Stimulated activated CD8-positive, alpha-beta memory T cell treated with anti-CD3 and anti-CD28 coated beads, Interleukin-7, amount 100 ng/mL, for 24 hours (primary cell): ENCODE data around the gene SLC25A39.
"Not testable (repeated sequence)": the region's sequence is repeated elsewhere in the genome, so short reads cannot be mapped to it uniquely, and the experiment has no call there.

Source experiments
- DNase-seq: peaks from one replicate; pipeline ENCODE4 v3.0.0-alpha.2; 2020; ENCODE audit warnings: low read depth

Gene SLC25A39, protein sequence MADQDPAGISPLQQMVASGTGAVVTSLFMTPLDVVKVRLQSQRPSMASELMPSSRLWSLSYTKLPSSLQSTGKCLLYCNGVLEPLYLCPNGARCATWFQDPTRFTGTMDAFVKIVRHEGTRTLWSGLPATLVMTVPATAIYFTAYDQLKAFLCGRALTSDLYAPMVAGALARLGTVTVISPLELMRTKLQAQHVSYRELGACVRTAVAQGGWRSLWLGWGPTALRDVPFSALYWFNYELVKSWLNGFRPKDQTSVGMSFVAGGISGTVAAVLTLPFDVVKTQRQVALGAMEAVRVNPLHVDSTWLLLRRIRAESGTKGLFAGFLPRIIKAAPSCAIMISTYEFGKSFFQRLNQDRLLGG

DNA sequence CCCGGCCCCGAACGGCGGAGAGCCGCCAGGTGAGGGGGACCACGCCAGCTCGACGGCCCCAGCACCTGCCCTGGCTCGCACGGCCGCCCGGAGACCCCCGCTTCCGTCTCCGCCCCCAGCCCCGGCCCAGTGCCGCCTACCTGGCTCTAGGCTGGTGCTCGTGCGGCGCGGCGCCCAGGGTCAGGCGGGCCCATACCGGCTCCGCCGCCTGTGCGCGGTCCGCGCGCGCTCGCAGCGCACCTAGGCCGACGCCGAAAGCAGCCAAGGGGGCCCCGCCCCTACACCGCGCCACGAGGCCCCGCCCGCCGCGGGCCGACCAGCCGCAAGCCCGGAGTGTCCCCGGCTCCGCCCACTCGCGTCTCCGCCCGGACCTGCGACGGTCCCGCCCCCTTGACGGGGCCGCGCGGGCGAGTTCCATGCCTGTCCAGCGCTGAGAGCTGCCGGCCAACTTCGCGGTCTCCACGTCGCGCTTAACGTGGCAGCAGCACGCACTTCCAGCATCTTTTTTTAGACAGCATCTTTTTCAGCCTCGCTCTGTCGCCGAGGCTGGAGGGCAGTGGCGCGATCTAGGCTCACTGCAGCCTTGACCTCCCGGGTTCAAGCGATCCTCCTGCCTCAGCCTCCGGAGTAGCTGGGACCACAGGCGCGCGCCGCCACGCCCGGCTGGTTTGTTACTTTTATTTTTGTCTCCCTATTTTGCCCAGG, at the start of gene SLC25A39:
TSS of gene SLC25A39 (minus strand) at position 253 of the 705 bp plus-strand sequence. CDS start 1,261 bp downstream, outside the sequence.
- peak; percentile 84 for DNase-seq

DNA sequence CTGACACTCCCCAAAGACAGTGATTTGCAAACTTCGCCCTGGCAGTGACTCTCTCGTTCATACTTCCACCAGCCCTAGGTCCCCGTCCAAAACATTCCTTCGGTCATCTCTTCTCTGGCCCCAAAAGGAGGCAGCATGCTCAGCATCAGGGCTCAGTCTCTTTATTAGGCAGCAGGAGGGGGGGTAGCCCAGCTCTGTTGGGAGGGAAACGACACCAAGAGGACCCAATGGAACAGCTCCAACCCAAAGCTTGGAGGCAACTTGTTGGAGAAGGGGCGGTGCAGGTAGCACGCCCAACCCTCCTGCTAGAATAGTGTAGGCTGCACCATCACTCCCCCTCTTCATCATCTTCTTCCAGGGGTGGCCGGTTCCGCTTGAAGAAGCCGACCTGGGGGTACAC, 47.4 kb upstream of the SLC25A39 start:
- DNase-seq = no peak

GRCh38 chr17:44369414-44370023, 44.9 kb upstream of the SLC25A39 start:
- not testable (repeated sequence) for DNase-seq

DNA sequence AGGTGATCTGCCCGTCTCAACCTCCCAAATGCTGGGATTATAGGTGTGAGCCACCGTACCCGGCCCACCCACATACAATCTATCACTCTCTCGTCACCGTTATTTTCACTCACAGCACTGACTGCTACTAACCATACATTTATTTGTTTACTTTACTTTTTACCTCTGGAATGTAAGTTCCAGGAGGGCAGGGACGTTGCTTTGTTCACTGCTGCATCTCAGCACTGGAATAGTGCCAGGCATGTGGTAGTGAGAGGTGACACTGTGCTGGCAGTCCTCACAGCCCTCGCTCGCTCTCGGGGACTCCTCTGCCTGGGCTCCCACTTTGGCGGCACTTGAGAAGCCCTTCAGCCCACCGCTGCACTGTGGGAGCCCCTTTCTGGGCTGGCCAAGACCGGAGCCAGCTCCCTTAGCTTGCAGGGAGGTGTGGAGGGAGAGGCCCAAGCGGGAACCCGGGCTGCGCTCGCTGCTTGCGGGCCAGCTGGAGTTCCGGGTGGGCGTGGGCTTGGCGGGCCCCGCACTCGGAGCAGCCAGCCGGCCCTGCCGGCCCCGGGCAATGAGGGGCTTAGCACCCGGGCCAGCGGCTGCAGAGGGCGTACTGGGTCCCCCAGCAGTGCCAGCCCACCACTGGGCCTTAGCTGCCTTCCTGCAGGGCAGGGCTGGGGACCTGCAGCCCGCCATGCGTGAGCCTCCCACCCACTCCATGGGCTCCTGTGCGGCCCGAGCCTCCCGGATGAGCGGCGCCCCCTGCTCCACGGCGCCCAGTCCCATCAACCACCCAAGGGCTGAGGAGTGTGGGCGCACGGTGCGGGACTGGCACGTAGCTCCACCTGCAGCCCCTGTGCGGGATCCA, 44.0 kb upstream of the SLC25A39 start:
- DNase-seq = not testable (repeated sequence)

- no peak for DNase-seq
Measured at GRCh38 chr17:44367231-44367979, 42.8 kb upstream of the SLC25A39 start.

GRCh38 chr17:44365051-44365450, 40.4 kb upstream of the SLC25A39 start:
- not testable (repeated sequence) for DNase-seq

DNA sequence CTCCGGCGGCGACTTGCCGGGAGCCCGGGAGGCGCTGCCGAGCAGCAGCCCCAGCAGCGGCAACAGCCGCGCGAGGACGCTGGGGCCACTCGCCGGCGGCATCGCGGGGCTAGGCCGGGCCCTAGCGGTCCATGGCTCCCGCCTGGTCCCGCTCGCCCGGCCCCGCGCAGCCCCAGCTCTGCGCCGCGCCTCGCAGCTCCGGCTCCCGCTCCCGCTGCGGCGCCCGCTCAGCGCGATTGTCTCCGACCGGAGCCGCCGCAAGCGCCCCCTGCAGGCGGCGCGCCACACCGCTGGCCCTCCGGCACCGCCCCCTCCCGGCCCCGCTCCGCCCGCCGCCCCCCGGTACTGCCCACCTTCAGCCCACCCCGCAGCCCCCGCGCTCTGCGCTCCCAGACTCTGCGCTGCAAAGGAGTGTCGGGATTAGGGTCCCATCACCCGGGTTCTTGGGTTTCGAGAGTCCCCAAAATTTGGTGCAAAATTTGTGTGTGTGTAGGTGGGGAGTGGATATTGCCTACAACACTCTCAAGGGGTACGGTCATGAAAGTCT, 39.1 kb upstream of the SLC25A39 start, which contains the start of gene FAM171A2:
TSS of gene FAM171A2 (minus strand) at position 241 of the 547 bp plus-strand sequence. CDS start at position 102, 139 bp downstream.
- no peak for DNase-seq

- DNase-seq = no peak
Measured at GRCh38 chr17:44362949-44363612, 38.5 kb upstream of the SLC25A39 start.

DNA sequence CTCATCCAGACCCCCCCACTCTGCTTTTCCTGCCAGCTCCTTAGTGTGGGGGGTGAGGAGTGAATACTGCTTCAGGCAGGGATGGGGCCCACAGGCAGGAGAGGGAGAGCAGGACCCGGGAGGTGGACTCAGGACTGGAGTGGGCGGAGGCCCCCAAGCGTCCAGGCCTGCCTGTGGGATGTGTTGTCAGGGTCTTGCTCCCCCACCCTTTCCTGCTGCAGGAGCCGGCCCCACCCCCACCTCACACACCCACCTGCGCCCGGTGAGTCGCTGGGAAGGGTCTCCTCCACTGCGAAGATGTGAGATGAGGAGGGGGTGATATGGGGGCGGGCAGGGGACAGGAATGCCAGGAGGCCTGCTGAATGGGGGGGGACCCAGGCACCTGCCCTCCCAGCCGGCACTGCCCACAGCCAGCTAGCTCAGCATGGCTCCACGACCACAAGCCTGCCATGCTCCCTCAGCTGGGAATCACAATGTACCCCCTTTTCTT, 37.9 kb upstream of the SLC25A39 start:
- DNase-seq = no peak

DNA sequence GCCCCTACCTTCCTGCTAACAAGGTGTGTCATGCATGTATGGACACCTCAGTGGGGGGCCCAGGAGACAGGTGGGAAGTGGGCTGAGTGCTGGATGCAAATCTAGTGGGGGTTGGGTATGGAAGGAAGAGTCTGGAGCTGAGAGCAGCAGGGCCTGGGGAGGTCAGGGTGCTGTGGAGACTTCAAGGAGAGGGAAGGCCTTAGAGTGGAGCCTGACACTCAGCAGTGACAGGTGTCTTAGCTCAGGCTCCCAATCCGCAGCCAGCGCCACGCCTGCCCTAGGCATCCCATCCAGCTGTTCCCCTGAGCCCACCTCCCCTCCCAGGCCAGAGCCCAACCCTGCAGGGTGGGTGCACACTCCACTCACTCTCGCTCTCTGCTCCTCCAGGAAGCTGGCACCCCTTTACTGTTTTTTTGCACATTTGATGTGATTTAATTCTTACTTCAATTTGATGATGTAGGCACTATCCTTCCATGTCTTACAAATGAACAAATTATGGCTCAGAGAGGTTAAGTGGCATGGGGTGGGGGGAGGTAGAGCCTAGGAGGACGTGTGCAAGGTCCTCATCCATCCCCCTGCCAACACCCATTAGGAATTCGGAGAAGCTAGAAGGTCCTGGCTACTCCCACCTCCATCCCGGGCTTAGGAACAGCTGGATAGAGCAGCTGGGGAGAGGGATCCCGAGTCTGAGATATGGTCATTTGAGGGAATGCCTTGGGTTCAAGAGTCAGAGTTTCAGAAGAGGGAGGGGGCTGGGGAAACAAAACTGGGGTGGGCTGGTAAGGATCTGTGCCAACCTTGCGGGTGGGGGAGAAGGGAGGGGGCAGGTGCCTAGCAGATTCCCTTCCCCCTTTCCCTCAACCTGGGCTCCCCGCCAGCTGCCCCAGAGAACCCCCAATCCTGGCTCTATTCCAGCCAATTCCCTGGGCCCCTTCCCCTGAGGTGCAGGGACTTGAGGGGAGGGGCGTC, 37.0 kb upstream of the SLC25A39 start:
- DNase-seq = no peak

- DNase-seq = no peak
Measured at GRCh38 chr17:44360826-44361225, 36.2 kb upstream of the SLC25A39 start.

DNA sequence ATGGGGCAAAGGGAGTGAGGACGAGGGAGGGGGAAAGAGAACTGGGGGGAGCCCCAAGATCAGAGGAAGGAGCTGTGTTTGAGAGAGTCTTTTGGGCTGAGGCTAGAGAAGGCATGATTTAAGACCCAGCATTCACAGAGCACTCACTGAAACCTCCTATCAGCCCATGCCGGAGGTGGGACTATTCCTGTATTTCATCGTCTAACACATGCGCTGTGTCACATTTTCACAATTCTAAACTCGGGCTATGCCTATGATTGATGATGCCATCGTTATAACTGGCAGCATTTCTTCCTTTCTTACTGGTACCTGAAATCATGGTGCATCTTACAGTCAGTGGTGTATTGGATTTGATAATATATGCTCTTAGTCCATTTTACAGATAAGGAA, 35.5 kb upstream of the SLC25A39 start:
- no peak for DNase-seq

DNA sequence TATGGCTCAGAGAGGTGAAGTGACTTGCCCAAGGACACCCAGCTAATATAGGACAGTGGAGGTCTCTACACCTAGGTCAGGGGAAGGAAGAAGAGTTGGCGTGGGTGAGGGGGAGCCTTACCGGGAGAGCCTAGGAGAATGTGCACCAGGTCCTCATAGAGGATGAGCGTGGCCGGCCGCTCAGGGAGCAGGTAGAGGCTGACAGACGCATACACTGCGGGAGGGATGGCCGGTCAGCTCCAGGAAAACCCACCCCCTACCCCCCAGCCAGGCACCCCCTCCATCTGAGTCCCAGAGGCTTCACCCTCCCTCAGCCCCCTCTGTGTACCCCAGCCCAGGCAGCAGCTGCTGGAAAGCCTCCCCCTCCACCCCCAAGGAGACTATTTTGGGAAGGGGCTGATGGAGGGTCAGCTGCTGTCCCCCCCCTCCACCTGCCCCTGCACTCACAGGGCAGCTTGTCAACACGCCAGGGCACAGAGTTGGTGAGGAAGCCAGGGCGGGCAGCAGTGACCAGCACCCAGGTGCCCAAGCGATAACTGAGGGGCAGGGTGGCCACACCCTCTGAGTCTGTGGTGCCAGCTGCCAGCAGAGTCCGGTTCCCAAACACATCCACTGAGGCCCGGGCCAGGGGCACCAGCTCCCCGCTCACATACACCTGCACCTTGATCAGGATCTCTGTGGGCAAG, 35.0 kb upstream of the SLC25A39 start:
- no peak for DNase-seq

GRCh38 chr17:44359006-44359405, 34.4 kb upstream of the SLC25A39 start:
- no peak for DNase-seq

DNA sequence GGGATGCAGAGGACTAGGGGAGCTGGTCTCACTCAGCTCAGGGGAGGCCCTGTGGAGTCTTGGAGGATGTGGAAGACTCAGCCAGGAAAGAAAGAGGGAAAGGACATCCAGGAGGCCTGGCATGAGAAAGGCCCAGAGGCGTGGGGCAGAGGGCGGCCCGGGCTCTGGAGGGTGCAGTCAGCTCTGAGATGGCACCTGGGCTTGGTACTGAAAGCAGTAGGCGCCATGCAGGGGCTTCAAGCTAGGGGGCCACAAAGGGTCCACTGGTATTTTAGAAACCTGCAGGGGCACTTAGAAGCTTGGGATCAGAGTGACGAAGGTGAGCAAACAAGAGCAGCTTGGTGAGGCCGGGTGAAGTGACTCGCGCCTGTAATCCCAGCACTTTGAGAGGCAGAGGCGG, 33.4 kb upstream of the SLC25A39 start:
- DNase-seq = no peak

- DNase-seq = no peak
Measured at GRCh38 chr17:44356241-44356640, 31.6 kb upstream of the SLC25A39 start.

GRCh38 chr17:44355642-44356099, 31.0 kb upstream of the SLC25A39 start:
- DNase-seq = no peak
